Endothelial cell of umbilical vein (primary cell): ENCODE results near the gene RASIP1. TPM values are rescaled to one million over a fixed set of nuclear protein-coding genes. Genes with fewer than 3 reads are reported as not detected.
A peak's percentile ranks its signal among the peaks of the same experiment; 100 is the strongest.
"Not testable (repeated sequence)": the region's sequence is repeated elsewhere in the genome, so short reads cannot be mapped to it uniquely, and the experiment has no call there.

Experiments used
- Bru-seq: library from RNA; stranded (reverse); fragments of 400-500 nt; gene quantifications from one replicate; lab custom pipeline; 2021; lab: Mats Ljungman, UMichigan
- BruChase-seq, 2 experiments: library from RNA; stranded (reverse); fragments of 400-500 nt; gene quantifications; one replicate each; lab custom pipeline; 2021; lab: Mats Ljungman, UMichigan
- BruUV-seq: library from RNA; stranded (reverse); fragments of 400-500 nt; replicated peaks from 2 replicates; lab custom pipeline; 2021; lab: Mats Ljungman, UMichigan
- CTCF ChIA-PET: fragments of 300-600, 350-600 bp; sonication (Branson Sonifier 250); formaldehyde crosslinking; loops from one replicate; lab custom pipeline; 2021; ENCODE audit warnings: antibody characterized with exemption, inconsistent platforms; lab: Charles Lee
- POLR2A ChIA-PET: fragments of 300-600, 350-600 bp; sonication (Branson Sonifier 250); formaldehyde crosslinking; loops from one replicate; lab custom pipeline; 2021; ENCODE audit warnings: antibody characterized with exemption, inconsistent platforms; lab: Charles Lee
- DNase-seq: peaks from one replicate; pipeline ENCODE4 v3.0.0-alpha.2; 2011; ENCODE audit warnings: low read depth, low spot score
- FAIRE-seq: peaks from 2 replicates; lab custom pipeline; 2011; peaks lifted over from hg19 to GRCh38; lab: Jason Lieb, UNC
- H2AFZ ChIP-seq: 2 replicates; pipeline ENCODE4 v1.6.0; 2012; ENCODE audit warnings: low read depth, low read length, control low read depth, inconsistent platforms
- H3K27ac ChIP-seq: 2 replicates; pipeline ENCODE4 v1.5.1; 2011; ENCODE audit warnings: low read depth, mild to moderate bottlenecking, control low read depth, low read length, moderate library complexity; ENCODE audit not compliant: insufficient read depth
- H3K27me3 ChIP-seq, 2 experiments: 2 replicates each; pipeline versions ENCODE4 v1.6.0 to v1.6.1; 2011; ENCODE audit warnings: low read length in 2 of 2, mixed read lengths in 1 of 2; ENCODE audit not compliant: control insufficient read depth in 2 of 2, insufficient read depth in 2 of 2
- H3K36me3 ChIP-seq, 2 experiments: 2 replicates in 1 of 2; 3 replicates in 1 of 2; pipeline ENCODE4 v1.5.1; 2011; ENCODE audit warnings: low read length in 2 of 2, mild to moderate bottlenecking in 1 of 2, moderate library complexity in 1 of 2; ENCODE audit not compliant: control insufficient read depth in 2 of 2, insufficient read depth in 2 of 2; ENCODE audit errors: extremely low read depth in 1 of 2
- H3K4me1 ChIP-seq: 3 replicates; pipeline ENCODE4 v1.5.1; 2011; ENCODE audit warnings: mild to moderate bottlenecking, low read length; ENCODE audit not compliant: control insufficient read depth, insufficient read depth; ENCODE audit errors: extremely low read depth
- H3K4me2 ChIP-seq: 2 replicates; pipeline ENCODE4 v1.6.1; 2011; ENCODE audit warnings: low read length, control low read depth, mixed read lengths; ENCODE audit not compliant: insufficient read depth
- H3K4me3 ChIP-seq, 3 experiments: fragments of 200-600 bp in 1 of 3; sonication (generic), shearing (Covaris generic) in 1 of 3; replicated peaks in 1 of 3; 2 replicates each; pipeline ENCODE4 v1.5.1; 2011 to 2016; ENCODE audit warnings: control low read depth in 3 of 3, low read length in 3 of 3, mild to moderate bottlenecking in 2 of 3, inconsistent platforms in 1 of 3, low read depth in 1 of 3, moderate library complexity in 1 of 3; ENCODE audit not compliant: insufficient read depth in 1 of 3
- H3K79me2 ChIP-seq: 2 replicates; pipeline ENCODE4 v1.6.0; 2012; ENCODE audit warnings: low read length, inconsistent platforms; ENCODE audit not compliant: control insufficient read depth, insufficient read depth
- H3K9ac ChIP-seq: replicated peaks from 2 replicates; pipeline ENCODE3; 2011; ENCODE audit warnings: low read length, control low read depth; ENCODE audit not compliant: insufficient read depth; ENCODE audit errors: extremely low read depth
- H3K9me1 ChIP-seq: replicated peaks from 3 replicates; pipeline ENCODE4 v1.6.0; 2011; ENCODE audit warnings: mild to moderate bottlenecking, low read length; ENCODE audit not compliant: control insufficient read depth, insufficient read depth; ENCODE audit errors: extremely low read depth
- H3K9me3 ChIP-seq: replicated peaks from 2 replicates; pipeline ENCODE4 v1.5.1; 2012; ENCODE audit warnings: low read length, inconsistent platforms; ENCODE audit not compliant: control insufficient read depth, insufficient read depth
- H4K20me1 ChIP-seq: replicated peaks from 2 replicates; pipeline ENCODE3; 2011; ENCODE audit warnings: mild to moderate bottlenecking, low read length; ENCODE audit not compliant: control insufficient read depth, insufficient read depth; ENCODE audit errors: extremely low read depth
- CTCF ChIP-seq, 2 donors: IDR thresholded peaks; 1 replicate in 1 of 2; 2 replicates in 1 of 2; pipeline ENCODE4 v1.5.1; 2011; ENCODE audit warnings: low read length in 2 of 2, mild to moderate bottlenecking in 2 of 2, moderate library complexity in 2 of 2, control low read depth in 1 of 2, inconsistent platforms in 1 of 2, low read depth in 1 of 2; ENCODE audit not compliant: insufficient read depth in 1 of 2; ENCODE audit errors: extremely low read depth in 1 of 2
- EZH2 ChIP-seq: IDR thresholded peaks from 2 replicates; pipeline ENCODE4 v1.6.1; 2012; ENCODE audit warnings: borderline replicate concordance, low read depth, mild to moderate bottlenecking, moderate library complexity, low read length, inconsistent platforms; ENCODE audit not compliant: severe bottlenecking
- FOS ChIP-seq: IDR thresholded peaks from 2 replicates; pipeline ENCODE4 v1.6.1; 2011; ENCODE audit warnings: mild to moderate bottlenecking, low read length, moderate library complexity, borderline replicate concordance; ENCODE audit not compliant: insufficient read depth
- GATA2 ChIP-seq: IDR thresholded peaks from 2 replicates; pipeline ENCODE4 v1.7.0; 2011; ENCODE audit warnings: low read depth, mild to moderate bottlenecking, moderate library complexity, mixed read lengths, low read length; ENCODE audit not compliant: insufficient read length, insufficient read depth
- JUN ChIP-seq: IDR thresholded peaks from 2 replicates; pipeline ENCODE4 v1.6.1; 2011; ENCODE audit warnings: borderline replicate concordance, low read depth; ENCODE audit not compliant: insufficient read length, insufficient read depth
- MAX ChIP-seq: IDR thresholded peaks from 2 replicates; pipeline ENCODE4 v1.6.1; 2011; ENCODE audit not compliant: insufficient read depth, insufficient read length
- MYC ChIP-seq: IDR thresholded peaks from one replicate; pipeline ENCODE4 v1.6.1; 2011; ENCODE audit warnings: mild to moderate bottlenecking, low read depth, low read length
- POLR2A ChIP-seq: IDR thresholded peaks from 2 replicates; pipeline ENCODE4 v1.6.1; 2012; ENCODE audit warnings: low read depth, mild to moderate bottlenecking, control low read depth, low read length
- POLR2AphosphoS5 ChIP-seq: IDR thresholded peaks from 2 replicates; pipeline ENCODE4 v1.6.1; 2012; ENCODE audit warnings: low read depth, mild to moderate bottlenecking, control low read depth, low read length, moderate library complexity; ENCODE audit not compliant: insufficient read depth
- dilution Hi-C: fragments of 300-500 bp; cut with MboI; formaldehyde crosslinking; loops from one replicate; pipeline ENCODE4 v1.15.0; 2019; ENCODE audit warnings: low sequenced_read_pairs; ENCODE audit not compliant: extremely low pct_ligation_motif_present
- intact Hi-C: fragments of 100-400 bp; cut with micrococcal nuclease; formaldehyde crosslinking; loops from one replicate; pipeline ENCODE4 v1.10.0; 2022
- long read RNA-seq: library from polyadenylated mRNA; stranded (forward); transcript quantifications from one replicate; pipeline ENCODE4 v2.0.0, GENCODE V29; 2021
- polyA minus RNA-seq, 3 experiments: library from RNA; depleted of rRNA, polyadenylated mRNA; stranded (reverse); fragments of >200 nt; gene quantifications; 1 replicate in 1 of 3; 2 replicates in 2 of 3; pipeline ENCODE4 v1.2.3, GENCODE V29; 2011
- polyA plus RNA-seq, 4 experiments: library from polyadenylated mRNA; depleted of rRNA in 3 of 4; stranded (reverse) in 3 of 4; unstranded in 1 of 4; fragments of >200 nt; gene quantifications; 2 replicates each; pipeline versions ENCODE4 v1.2.1 to v1.2.3, GENCODE V29; 2011 to 2012; ENCODE audit warnings: missing spikeins in 1 of 4
- total RNA-seq: library from RNA; stranded (reverse); gene quantifications from 2 replicates; pipeline ENCODE4 v1.2.3, GENCODE V29; 2021

RASIP1 gene
- 82.1 and 83.1 TPM in 2 replicates for total RNA-seq
- 66.2 and 76.2 TPM in 2 replicates for polyA plus RNA-seq
- 37.2 and 37.3 TPM in 2 replicates for polyA plus RNA-seq (2011; cell fraction: cytosol; rRNA removed)
- 63.9 and 67.3 TPM in 2 replicates for polyA plus RNA-seq (2011; cell fraction: nucleus; rRNA removed)
- polyA plus RNA-seq (2012): 59.3 and 64.5 TPM in 2 replicates
- polyA minus RNA-seq: 41.5 and 50.4 TPM in 2 replicates
- 49.6 TPM for polyA minus RNA-seq (2011; cell fraction: cytosol; rRNA and poly(A)+ RNA removed)
- 19.5 and 30.3 TPM in 2 replicates for polyA minus RNA-seq (2011; cell fraction: nucleus; rRNA and poly(A)+ RNA removed)
- Bru-seq, nascent RNA: percentile 65 among the genes with signal in this experiment
- BruChase-seq, experiment 1, labeled RNA remaining after a 6-hour chase: percentile 85 among the genes with signal in this experiment
- BruChase-seq, experiment 2, labeled RNA remaining after a 2-hour chase: percentile 85 among the genes with signal in this experiment
- long read RNA-seq, transcript RASIP1-201 (12 exons, 3,308 nt): major isoform, 220 of 338 reads
- long read RNA-seq, partial matches to known transcripts: 66 of 338 reads
- long read RNA-seq, other reads (novel, unspliced or antisense): 50 of 338 reads

GRCh38 chr19:48740164-48740972 is at the start of gene RASIP1:
RASIP1 (minus strand) TSS chr19:48740610; CDS start chr19:48740282, 328 bp downstream.
- FAIRE-seq (peak; percentile 96), DNase-seq (peak; percentile 66)
- H3K36me3 ChIP-seq: peaks cover 0 to under 1% of the 10 kb centered on the region in 2 experiments
- H3K9me1 ChIP-seq: no peaks in the 10 kb centered on the region
- peaks cover 24% of the 10 kb centered on the region for H3K4me1 ChIP-seq
- H3K4me2 ChIP-seq: peak within 1 kb of the TSS; percentile 66
- H3K9me3 ChIP-seq: no peaks in the 10 kb centered on the region
- H3K79me2 ChIP-seq: peaks cover 38% of the 10 kb centered on the region
- H3K4me3 ChIP-seq: peak within 1 kb of the TSS; percentile 53 to 80 (median 77)
- POLR2A ChIA-PET: no interaction called here
- BruUV-seq: TSS peak; percentile 73
- intact Hi-C loops (loop anchor here (1.0 to 2.0 kb wide), 3 partner anchors 26 to 72 kb away; no protein-coding TSS in a partner anchor), dilution Hi-C loops (no loop called here)
- H3K27me3 ChIP-seq: no peaks in the 10 kb centered on the region
- H3K27ac ChIP-seq: peak within 1 kb of the TSS; percentile 50
- H2AFZ ChIP-seq: peak within 1 kb of the TSS; percentile 35
- H4K20me1 ChIP-seq: peaks cover 6% of the 10 kb centered on the region
- TF ChIP-seq CTCF (IDR thresholded peaks at IDR 0.05; ENCODE audit: extremely low read depth in 1 of 2, insufficient read depth in 1 of 2, low read depth in 1 of 2, low read length in 2 of 2) (no peak), MYC (no peak), FOS (peak; percentile 26), EZH2 (no peak), JUN (no peak), POLR2AphosphoS5 (peak; percentile 96), POLR2A (peak; percentile 97), MAX (no peak), GATA2 (no peak)
- peak within 1 kb of the TSS; percentile 27 for H3K9ac ChIP-seq
- CTCF ChIA-PET: interaction anchor here (0.9 to 3.5 kb wide), 7 partner anchors 15 to 230 kb away, joined by 3 to 54 read pairs (median 10); no protein-coding TSS in a partner anchor

- BruUV-seq: not testable (repeated sequence)
- POLR2A ChIA-PET: interaction anchor here (0.6 kb wide), 1 partner anchor 24 kb away, joined by 3 read pairs; no protein-coding TSS in a partner anchor
These were observed 46.9 kb upstream of the RASIP1 start for GRCh38 chr19:48787331-48787730.

More at GRCh38 chr19:48787331-48787730, 46.9 kb upstream of the RASIP1 start:
- H3K27me3 ChIP-seq, H3K9ac ChIP-seq, FAIRE-seq, H3K9me1 ChIP-seq, H3K4me1 ChIP-seq, H2AFZ ChIP-seq, H3K36me3 ChIP-seq, H4K20me1 ChIP-seq, intact Hi-C loops, H3K79me2 ChIP-seq, H3K4me3 ChIP-seq, H3K9me3 ChIP-seq, H3K4me2 ChIP-seq, H3K27ac ChIP-seq, dilution Hi-C loops, DNase-seq: not testable (repeated sequence)
- CTCF ChIA-PET: interaction anchor here (0.7 to 11.1 kb wide), 30 partner anchors 8 to 438 kb away, joined by 3 to 427 read pairs (median 8); partner anchors contain the start of genes BCAT2, CA11, DHDH and HSD17B14
